ENCODE results near the gene YES1.
"Not testable (repeated sequence)": the region's sequence is repeated elsewhere in the genome, so short reads cannot be mapped to it uniquely, and the experiment has no call there.

The YES1 gene

GRCh38 chr18:778194-778927 lies 33.7 kb downstream of the YES1 start:
- no peak for DNase-seq

- no peak for DNase-seq
These were observed 35.0 kb downstream of the YES1 start for GRCh38 chr18:777021-777420.

- not testable (repeated sequence) for DNase-seq
These were observed 36.0 kb downstream of the YES1 start for GRCh38 chr18:776044-776443.

- DNase-seq = no peak
These were observed 37.2 kb downstream of the YES1 start for GRCh38 chr18:774811-775210.

- DNase-seq = no peak
These were observed 37.9 kb downstream of the YES1 start for GRCh38 chr18:773980-774624.

DNA sequence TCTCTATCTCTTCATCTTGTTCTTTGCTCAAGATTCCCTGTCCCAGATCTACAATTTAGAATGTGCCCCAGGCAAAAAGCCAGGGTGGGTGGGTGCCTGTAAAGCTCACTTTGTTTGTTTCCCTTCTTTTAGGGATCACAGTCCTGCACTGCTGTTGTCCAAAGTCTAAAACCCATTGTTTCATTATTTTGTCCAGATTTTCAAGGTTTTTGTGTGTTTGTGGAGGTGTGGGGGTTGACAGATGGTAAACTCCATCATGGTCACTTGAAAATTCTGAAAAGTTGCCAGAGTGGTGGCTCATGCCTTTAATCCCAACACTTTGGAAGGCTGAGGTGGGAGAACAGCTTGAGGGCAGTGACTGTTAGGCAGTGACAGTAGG lies 41.5 kb downstream of the YES1 start:
- no peak for DNase-seq

DNA sequence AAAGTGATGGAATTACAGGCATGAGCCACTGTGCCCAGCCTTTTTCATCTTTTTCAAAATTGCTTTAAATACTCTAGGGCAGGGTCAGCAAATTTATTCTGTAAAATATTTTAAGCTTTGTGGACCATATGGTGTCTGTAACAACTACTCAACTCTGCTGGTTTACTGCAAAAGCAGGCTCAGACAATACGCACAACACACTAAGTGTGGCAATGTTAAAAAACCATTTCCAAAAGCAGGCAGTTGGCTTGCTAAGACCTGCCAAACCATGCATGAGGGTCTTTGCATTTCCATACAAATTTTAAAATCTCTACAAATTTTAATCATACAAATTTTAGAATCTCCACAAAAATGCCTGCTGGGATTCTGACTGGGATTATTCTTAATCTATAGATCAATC lies 44.1 kb downstream of the YES1 start:
- no peak for DNase-seq

- DNase-seq = no peak
These were observed 44.8 kb downstream of the YES1 start for GRCh38 chr18:767084-767882.

GRCh38 chr18:766550-766860 lies 45.5 kb downstream of the YES1 start:
- no peak for DNase-seq

DNA sequence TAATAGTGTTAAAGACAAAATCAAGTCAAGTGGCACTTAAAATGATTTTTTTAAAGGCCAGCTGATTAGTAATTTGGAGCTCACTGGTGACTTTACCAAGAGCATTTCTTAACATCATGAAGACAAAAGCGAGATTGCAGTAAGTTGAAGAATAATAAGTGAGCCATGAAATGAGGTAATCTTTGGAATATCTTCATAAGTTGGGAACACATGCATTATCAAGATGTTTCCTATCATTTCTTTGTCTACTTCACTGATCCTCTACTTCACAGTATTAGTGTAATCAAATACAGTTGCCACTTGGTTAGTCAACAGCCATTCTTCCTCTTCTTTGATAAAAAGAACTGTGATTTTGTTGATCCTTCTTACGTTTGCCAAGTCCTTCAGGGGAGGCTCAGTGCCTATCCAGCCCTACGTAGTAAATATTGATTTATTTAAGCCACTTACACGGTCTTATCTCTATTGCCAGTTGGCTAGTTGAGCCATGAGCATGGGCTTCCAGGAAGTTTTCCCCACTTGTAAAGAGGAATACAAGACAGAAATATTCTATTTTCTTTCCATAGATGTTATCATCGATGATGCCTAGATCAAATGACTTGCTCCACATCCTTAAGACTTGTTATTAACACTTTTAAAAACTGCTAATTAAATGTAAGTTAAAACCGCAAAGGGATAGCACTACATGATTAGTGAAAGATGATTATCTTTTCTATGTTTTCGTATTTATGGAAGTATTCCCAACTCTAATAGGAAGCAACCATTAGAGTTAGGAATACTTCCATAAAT lies 46.1 kb downstream of the YES1 start:
- no peak for DNase-seq

- DNase-seq = not testable (repeated sequence)
These were observed 52.2 kb downstream of the YES1 start for GRCh38 chr18:759864-760263.

GRCh38 chr18:755506-755905 lies 56.5 kb downstream of the YES1 start:
- no peak for DNase-seq

DNA sequence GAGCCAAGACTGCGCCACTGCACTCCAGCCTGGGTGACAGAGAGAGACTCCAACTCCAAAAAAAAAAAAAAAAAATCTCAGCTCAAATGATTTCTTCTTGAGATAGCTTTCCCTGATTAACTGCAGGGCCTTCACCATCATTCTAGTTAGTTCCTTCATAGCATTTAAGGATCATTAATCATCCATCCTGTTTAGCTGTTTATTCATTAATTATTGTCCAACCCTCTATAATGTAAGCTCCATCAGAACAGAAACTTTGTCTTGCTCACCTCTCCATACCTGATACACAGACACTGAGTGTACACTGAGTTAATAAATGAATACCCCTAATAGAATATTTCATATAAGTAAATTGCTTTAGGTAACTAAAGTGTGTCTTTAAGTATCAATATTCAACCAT lies 57.4 kb downstream of the YES1 start:
- no peak for DNase-seq

DNA sequence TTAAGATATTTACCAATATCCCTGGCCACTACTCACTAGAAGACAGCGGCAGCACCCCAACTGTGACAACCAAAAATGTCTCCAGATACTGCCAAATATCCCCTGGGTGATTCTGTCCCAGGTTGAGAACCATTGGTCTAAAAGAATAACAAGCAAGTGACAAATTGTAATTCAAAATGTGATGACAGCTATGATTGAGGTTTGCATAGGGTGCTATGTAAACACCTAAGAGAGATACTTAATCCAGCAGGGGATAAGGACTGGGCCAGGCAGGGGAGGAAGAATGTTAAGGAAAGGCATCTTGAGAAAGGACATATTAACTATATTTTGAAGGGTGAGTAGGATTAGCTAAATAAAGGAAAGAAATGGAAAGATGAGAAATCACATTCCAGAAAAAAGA lies 61.6 kb downstream of the YES1 start:
- no peak for DNase-seq

- no peak for DNase-seq
These were observed 67.0 kb downstream of the YES1 start for GRCh38 chr18:744832-745597.

- DNase-seq = peak; percentile 58
These were observed 70.0 kb downstream of the YES1 start for GRCh38 chr18:741931-742512.

DNA sequence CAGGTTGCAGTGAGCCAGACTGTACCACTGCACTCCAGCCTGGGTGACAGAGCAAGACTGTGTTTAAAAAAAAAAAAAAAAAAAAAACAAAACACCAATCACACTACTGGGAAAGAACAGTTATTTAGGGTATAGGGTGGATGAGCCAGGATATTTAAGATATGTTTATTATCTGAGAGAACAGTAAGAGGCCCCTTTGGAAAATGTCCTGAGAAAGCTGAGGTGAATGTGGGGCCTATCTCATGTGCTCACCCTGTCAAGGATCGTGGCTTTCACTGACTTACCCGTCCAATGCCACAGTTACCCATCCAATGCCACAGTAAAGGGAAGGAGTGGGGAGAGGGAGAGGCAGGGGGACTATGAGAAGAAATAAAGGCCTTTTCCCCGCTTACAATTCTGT lies 79.7 kb downstream of the YES1 start:
- DNase-seq = no peak

DNA sequence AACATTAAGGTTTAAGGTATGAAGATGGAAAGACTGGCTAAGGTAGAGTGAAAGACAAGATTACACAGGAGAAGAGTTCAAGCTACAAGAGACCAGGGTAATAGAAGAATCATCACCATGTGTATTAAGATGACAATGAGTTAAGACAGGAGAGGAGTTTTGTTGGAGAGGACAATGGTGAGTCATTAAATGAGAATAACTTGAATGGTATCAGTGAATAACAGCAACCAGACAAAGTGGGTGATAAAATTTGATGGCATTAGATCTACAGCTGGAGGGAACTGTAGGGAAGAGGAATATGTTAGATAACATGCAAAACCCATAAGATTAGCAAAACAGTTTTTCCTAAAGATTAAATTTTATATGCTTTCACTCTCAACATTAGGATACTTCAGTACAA lies 80.9 kb downstream of the YES1 start:
- DNase-seq = no peak

- DNase-seq = no peak
These were observed 81.3 kb downstream of the YES1 start for GRCh38 chr18:730692-731091.

- not testable (repeated sequence) for DNase-seq
These were observed 81.9 kb downstream of the YES1 start for GRCh38 chr18:730120-730519.

DNA sequence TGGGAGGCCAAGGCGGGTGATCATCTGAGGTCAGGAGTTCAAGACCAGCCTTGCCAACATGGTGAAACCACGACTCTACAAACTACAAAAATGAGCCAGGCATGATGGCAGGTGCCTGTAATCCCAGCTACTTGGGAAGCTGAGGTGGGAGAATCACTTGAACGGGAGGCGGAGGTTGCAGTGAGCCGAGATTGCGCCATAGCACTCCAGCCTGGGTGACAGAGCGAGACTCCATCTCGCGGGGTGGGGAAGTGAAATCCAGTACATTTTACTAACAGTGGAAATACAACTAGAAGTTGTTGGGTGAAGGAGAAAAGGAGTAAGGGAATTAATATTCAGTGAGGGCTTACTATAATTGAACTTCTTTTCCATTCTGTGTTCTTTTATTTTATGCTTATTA lies 86.4 kb downstream of the YES1 start:
- no peak for DNase-seq

DNA sequence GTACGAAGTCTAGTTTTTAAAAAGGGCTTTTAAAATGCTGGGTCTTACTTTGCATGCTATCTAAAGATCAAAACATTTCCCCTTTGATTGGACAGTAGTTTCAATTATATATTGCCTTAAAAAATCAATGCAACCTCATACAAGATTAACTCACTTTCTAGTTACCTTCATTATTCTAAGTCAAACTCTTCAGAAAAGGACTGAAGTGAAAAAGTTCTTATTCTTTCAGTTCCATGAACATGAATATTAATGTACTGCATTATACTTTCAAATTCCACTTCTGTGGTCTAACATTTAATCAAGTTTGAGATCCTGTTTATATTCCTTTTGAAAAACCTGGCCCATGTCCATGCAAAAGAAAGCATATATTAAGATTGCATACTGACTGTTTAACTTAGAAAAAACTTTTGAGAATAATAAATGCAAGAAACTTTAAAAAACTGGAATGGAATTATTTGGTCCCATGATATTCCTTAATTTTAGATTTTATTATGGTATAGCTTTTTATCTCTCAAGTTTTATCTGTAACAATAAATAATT lies 88.4 kb downstream of the YES1 start:
- DNase-seq = no peak

Data from activated CD4-positive, alpha-beta T cell treated with anti-CD3 and anti-CD28 coated beads, Interleukin-10, Interleukin-2, amounts not matched to agents 100 ng/mL and 50 ng/mL, durations not matched to agents 16 hours and 8 hours (primary cell).